Loucy (cell line): Measurements from ENCODE around the gene INTS1.

ENCODE experiments used
- CTCF ChIP-seq: fragments of 200-600 bp; sonication (generic); conservative IDR thresholded peaks from 2 replicates; pipeline ENCODE4 v1.5.1; 2014; ENCODE audit warnings: mild to moderate bottlenecking, antibody characterized with exemption, low read length
- EZH2phosphoT487 ChIP-seq: fragments of 200-600 bp; IDR thresholded peaks from 2 replicates; pipeline ENCODE4 v1.6.1; 2018; ENCODE audit warnings: antibody characterized with exemption, mild to moderate bottlenecking, moderate library complexity, borderline replicate concordance

- TF ChIP-seq CTCF (no peak), EZH2phosphoT487 (no peak)
Observed at GRCh38 chr7:1530946-1531262, 26.7 kb upstream of the INTS1 start.
